Measurements from ENCODE around the gene SKIC8.

DNA sequence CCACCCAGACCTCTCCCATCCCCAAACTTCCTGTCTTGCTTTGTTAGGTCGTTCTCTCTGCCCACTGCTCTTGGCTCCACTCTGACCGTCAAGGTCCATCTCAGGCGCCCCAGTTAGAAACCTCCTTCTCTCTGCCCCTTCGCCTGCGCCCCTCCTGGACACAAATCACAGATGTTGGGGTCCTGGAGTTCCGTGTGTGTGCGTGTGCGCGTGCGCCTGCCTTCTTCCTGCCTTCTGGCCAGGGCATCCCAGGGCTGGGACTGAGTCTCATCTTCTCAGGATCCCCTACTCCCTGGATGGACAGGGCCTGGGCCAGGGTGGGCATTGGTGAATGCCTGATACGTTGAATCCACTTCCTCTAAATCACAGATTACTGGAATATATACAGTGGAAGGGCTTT is 65.9 kb downstream of the SKIC8 start:
- TF ChIP-seq TAF1 (IDR thresholded peaks at IDR 0.05; ENCODE audit: borderline replicate concordance, insufficient read depth, low read length) (no peak), POLR2AphosphoS5 (IDR thresholded peaks at IDR 0.05; ENCODE audit: low read depth, low read length) (no peak)

Measured in PFSK-1 (cell line).